Hypothalamus (tissue), 51 donors: ENCODE results near the gene PRPF8.
"Not testable (repeated sequence)": the region's sequence is repeated elsewhere in the genome, so short reads cannot be mapped to it uniquely, and the experiment has no call there.

Source experiments
- DNase-seq, 51 donors: peaks; one replicate each; lab custom pipeline; 2025; lab: John Stamatoyannopoulos, UW

Gene PRPF8

DNA sequence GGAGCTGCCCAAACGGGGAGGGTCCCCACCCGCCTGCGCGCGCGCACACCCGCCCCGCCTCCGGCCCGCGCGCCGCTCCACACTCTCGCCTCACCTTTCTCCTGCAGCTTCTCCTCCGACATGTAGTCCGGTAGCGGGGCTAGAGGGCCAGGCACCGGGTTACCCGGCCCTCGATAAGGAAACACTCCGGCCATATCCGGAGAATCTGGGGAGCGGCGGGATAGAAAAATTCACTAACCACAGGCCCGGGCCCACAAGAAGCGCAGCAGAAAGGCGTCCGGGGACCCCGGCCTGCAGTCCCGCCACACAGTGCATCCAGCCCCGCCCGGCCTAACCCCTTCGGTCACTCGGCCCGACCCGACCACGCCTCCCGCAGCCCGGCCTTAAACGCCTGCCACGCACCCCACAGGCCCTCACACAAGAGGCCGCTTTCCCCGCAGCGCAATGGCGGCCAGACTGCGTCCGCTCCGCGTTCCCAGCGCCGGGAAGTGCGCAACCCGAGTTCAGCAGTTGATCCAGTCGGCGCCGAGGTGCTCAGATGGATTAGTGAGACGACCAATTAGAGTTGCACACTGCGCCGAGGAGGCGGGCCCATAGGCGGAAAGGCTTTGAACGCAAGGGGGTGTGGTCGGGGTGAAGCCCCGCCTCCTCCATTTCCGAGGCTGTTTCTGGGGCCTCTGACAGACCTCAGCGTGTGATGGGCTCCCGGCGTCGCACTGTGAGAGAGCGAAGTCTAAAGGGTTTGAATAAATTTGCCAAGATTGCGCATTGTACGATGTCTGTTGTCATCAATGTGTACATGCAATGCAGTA, at the start of gene PRPF8:
Gene PRPF8, minus strand, starts transcription at position 490 of the 812 bp plus-strand sequence. Its CDS starts 296 bp downstream, at position 194.
- DNase-seq = peak; percentile 49 to 98 (median 94)

DNA sequence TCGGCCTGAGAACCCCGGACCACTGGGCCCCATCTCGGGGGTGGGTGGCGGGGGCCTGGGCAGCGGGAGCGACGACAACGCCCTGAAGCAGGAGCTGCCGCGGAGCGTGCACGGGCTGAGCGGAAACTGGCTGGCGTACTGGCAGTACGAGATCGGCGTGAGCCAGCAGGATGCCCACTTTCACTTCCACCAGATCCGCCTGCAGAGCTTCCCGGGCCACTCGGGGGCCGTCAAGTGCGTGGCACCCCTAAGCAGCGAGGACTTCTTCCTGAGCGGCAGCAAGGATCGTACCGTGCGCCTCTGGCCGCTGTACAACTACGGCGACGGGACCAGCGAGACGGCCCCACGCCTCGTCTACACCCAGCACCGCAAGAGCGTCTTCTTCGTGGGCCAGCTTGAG, 49.1 kb upstream of the PRPF8 start:
- no peak for DNase-seq

DNA sequence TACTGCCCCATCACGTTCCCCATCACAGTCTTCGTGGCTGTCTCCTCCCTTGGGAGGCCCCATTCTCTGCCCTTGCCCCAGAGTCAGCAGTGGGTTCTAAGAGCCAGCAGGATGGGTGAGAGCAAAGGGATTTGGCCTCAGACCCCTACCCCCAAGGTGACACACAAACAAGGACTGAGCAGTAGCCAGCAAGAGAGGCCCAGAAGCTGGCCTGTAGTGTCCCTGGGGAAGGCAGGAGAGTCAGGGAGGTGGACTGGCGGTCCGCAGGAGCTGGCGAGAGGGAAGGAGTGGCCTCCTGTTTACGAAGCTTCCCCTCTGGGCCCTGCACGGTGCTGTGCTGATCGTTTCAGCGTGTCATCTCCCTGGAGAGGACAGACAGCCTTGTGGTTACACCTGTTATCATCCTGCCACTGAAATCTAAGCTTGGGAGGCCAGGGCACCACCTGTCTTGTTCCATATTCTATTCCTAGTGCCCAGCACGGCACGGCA, 48.2 kb upstream of the PRPF8 start:
- DNase-seq = no peak

DNA sequence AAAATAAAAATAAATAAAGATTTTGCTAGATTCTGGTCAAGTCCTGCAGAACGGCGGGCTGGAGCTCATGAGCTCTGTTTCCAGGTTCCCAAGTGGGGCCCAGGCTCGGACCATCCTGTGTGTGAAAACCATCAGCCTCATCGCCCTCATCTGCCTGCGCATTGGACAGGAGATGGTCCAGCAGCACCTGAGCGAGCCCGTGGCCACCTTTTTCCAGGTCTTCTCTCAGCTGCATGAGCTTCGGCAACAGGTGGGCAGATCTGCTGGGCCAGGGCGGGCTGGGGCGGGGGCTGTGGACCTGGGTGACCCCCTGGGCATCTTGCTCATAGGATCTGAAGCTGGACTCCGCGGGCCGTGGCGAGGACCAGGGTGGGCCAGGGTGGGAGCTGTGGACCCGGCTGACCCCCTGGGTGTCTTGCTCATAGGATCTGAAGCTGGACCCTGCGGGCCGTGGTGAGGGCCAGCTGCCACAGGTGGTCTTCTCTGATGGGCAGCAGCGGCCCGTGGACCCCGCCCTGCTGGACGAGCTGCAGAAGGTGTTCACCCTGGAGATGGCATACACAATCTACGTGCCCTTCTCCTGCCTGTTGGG, 47.7 kb upstream of the PRPF8 start:
- DNase-seq = no peak

DNA sequence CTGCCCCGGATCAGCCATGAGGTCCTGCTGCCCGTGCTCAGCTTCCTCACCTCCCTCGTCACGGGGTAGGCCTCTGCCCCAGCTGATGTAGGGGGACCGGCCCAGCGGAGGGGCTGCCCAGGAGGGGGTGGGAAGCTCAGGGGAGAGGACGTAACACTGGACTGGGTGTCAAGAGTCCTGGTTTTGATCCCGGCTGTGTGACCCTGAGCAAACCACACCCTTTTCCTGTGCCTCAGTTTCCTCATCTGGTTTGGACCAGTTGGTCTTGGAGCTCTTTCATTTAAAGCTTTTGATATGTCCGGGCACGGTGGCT, 46.5 kb upstream of the PRPF8 start:
- no peak for DNase-seq

DNA sequence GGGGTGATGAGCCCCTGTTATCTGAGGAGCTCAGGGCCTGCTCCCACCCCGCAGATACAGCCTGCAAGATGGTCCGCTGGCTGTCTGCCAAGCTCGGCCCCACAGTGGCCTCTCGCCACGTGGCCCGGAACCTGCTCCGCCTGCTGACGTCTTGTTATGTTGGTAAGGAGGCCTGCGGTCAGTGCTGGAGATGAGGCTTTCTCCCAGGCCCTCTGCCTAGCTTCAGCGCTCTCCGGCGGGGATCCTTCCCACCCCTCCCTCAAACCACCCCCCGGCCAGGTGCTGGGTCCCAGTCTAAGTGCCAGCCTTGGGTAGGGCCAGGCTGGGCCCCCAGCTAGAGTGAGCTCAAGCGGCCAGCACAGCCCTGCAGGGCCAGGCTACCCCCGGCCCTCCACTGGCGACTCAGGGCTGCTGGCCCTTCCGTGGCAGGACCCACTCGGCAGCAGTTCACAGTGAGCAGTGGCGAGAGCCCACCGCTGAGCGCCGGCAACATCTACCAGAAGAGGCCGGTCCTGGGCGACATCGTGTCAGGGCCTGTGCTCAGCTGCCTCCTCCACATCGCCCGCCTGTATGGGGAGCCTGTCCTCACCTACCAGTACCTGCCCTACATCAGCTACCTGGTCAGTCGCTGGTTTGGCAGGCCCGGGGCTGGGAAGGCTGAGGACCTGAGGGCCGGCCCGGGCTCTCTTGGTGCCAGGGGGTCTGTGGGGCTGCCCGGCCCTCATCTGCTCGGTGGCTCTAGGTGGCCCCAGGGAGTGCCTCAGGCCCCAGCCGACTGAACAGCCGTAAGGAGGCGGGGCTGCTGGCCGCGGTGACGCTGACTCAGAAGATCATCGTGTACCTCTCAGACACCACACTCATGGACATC, 45.9 kb upstream of the PRPF8 start:
- DNase-seq = peak in 22 of 51 donors; percentile 11 to 61 (median 36)

DNA sequence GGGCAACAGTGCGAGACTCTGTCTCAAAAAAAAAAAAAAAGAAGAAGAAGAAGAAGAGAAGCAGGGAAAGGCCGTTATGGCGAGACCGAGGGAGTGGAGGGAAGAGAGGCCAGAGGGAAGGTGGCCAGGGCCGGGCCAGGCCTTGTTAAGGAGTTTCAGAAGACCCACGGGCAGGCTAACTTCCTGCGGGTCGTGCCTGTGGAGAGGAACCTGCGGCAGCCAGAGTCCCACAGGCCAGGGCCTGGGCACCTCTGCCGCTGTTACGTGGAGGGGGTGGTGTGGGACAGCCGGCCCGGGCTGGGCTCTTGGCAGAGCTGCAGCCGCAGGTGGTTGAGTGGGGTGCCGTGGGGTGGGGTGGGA, 45.3 kb upstream of the PRPF8 start:
- no peak for DNase-seq

DNA sequence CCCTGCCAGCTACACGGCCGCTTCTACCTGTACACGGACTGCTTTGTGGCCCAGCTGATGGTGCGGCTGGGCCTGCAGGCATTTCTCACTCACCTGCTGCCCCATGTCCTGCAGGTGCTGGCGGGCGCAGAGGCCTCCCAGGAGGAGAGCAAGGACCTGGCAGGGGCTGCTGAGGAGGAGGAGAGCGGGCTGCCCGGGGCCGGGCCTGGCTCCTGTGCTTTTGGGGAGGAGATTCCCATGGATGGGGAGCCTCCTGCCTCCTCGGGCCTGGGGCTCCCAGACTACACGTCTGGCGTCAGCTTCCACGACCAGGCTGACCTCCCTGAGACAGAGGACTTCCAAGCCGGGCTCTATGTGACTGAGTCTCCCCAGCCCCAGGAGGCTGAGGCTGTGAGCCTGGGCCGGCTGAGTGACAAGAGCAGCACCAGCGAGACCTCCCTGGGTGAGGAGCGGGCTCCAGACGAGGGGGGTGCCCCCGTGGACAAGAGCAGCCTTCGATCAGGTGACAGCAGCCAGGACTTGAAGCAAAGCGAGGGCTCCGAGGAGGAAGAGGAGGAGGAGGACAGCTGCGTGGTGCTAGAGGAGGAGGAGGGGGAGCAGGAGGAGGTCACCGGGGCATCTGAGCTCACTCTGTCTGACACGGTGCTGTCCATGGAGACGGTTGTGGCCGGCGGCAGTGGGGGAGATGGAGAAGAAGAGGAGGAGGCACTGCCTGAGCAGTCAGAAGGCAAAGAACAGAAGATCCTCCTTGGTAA, 43.4 kb upstream of the PRPF8 start:
- DNase-seq = no peak

DNA sequence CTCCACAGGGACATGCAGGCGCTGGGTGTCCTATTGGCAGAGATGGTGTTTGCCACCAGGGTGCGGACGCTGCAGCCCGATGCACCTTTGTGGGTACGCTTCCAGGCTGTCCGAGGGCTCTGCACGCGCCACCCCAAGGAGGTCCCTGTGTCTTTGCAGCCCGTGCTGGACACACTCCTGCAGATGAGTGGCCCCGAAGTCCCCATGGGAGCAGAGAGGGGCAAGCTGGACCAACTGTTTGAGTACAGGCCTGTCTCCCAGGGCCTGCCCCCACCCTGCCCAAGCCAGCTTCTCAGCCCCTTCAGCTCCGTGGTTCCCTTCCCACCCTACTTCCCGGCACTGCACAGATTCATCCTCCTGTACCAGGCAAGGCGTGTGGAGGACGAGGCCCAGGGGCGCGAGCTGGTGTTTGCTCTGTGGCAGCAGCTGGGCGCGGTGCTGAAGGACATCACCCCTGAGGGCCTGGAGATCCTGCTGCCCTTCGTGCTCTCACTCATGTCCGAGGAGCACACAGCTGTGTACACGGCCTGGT, 42.7 kb upstream of the PRPF8 start:
- DNase-seq = no peak

DNA sequence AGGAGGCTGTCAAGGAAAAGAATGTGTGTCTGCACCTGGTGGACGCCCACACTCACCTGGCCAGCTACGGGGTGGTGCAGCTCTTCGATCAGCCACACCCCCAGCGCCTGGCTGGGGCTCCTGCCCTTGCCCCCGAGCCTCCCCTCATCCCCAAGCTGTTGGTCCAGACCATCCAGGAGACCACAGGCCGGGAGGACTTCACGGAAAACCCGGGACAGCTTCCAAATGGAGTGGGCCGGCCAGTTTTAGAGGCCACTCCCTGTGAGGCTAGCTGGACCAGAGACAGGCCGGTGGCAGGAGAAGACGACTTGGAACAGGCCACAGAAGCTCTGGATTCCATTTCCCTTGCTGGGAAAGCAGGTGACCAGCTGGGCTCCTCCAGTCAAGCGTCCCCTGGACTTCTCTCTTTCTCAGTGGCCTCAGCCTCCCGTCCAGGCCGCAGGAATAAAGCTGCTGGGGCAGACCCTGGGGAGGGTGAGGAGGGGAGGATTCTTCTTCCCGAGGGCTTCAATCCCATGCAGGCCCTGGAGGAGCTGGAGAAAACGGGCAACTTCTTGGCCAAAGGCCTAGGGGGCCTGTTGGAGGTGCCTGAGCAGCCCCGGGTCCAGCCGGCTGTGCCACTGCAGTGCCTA, 42.1 kb upstream of the PRPF8 start:
- no peak for DNase-seq

DNA sequence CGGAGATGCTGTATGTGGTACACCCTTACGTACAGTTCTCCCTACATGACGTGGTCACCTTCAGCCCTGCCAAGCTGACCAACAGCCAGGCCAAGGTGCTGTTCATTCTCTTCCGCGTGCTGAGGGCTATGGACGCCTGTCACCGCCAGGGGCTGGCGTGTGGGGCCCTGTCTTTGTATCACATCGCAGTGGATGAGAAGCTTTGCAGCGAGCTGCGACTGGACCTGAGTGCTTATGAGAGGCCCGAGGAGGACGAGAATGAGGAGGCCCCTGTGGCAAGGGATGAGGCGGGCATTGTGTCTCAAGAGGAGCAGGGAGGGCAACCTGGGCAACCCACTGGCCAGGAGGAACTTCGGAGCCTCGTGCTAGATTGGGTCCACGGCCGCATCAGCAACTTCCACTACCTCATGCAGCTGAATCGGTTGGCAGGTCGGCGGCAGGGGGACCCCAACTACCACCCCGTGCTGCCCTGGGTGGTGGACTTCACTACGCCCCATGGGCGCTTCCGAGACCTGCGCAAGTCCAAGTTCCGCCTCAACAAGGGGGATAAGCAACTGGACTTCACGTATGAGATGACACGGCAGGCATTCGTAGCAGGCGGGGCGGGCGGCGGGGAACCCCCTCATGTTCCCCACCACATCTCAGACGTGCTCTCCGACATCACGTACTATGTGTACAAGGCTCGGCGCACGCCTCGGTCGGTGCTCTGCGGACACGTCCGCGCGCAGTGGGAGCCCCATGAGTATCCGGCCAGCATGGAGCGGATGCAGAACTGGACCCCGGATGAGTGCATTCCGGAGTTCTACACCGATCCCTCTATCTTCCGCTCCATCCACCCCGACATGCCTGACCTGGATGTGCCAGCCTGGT, 41.2 kb upstream of the PRPF8 start:
- no peak for DNase-seq

DNA sequence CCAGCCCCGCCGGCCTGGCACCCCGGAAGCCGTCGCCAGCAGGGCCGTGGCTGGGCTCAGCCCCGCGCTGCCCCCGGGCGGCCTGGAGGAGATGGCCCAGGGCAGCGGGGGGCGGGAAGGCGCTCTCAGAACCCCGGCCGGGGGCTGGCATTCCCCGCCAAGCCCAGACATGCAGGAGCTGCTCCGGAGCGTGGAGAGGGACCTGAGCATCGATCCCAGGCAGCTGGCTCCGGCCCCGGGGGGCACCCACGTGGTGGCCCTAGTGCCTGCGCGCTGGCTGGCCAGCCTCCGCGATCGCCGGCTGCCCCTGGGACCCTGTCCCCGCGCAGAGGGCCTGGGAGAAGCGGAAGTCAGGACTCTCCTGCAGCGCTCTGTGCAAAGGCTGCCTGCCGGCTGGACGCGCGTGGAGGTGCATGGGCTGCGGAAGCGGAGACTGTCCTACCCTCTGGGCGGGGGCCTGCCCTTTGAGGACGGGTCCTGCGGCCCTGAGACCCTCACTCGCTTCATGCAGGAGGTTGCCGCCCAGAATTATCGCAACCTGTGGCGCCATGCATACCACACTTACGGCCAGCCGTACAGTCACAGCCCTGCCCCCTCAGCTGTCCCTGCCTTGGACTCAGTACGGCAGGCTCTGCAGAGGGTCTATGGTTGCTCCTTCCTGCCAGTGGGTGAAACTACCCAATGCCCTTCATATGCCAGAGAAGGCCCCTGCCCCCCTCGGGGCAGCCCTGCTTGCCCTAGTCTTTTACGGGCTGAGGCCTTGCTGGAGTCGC, 40.4 kb upstream of the PRPF8 start:
- DNase-seq = peak in 7 of 51 donors; percentile 21 to 66 (median 59)

DNA sequence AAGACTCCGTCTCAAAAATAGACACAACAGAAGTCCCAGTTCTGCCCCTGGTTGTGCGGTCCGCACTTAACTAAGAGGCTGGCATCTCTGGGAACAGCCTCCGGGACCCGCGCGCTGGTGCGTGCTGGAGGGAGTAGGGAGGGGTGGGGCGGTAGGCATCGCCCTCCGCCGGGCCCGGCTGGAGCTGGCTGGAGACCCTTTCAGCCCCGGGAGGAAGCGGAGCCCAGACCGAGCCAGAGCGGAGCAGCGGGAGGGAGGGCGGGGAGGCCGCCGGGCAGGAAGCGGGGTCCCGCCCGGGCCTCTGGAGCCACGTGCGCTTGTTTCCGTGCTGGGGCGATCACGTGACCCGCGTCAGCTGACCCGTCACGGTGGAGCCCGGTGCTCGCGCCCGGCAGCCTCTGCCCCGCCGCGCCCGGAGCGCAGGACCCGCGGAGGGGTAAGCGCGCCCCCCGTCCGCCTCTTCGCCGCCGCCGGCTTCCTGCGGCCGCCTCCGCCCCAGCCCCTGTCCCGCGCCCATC, 39.7 kb upstream of the PRPF8 start, which contains the start of gene WDR81:
Gene WDR81, plus strand, starts transcription at position 354 of the 518 bp plus-strand sequence. CDS start 256 bp downstream, outside the sequence.
- peak; percentile 52 to 95 (median 83) for DNase-seq

DNA sequence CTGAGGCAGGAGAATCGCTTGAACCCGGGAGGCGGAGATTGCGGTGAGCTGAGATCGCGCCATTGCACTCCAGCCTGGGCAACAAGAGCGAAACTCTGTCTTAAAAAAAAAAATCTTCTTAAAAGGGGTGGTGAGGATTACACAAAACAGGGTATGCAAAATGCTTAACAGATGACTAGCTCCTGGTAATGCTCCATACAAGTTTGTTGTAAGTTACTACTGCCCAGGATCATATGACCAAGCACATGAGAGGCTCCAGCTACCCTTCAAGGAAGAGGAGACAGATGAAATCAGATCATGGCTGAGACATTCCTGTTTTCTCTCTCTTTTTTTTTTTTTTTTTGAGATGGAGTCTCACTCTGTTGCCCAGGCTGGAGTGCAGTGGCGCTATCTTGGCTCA, 37.4 kb upstream of the PRPF8 start:
- not testable (repeated sequence) for DNase-seq

DNA sequence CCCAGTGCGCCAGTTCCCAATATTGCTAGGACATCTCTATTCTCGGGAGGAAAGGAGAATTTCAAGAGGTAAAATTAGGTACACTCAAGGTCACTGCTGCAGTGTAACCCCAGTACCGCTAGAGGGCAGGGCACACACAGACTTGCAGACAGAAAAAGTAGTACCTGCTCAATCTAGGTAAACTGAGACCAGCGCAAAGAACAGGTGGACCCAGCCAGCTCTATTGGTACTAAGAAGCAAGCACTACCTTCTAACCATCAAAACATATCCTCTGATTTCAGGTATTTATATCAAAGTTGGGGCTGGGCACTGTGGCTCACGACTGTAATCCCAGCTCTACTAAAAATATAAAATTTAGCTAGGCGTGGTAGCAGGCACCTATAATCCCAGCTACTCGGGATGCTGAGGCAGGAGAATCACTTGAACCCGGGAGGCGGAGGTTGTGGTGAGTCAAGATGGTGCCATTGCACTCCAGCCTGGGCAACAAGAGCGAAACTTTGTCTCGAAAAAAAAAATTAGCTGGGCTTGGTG, 36.3 kb upstream of the PRPF8 start:
- DNase-seq = peak in 29 of 51 donors; percentile 5 to 69 (median 36)

DNA sequence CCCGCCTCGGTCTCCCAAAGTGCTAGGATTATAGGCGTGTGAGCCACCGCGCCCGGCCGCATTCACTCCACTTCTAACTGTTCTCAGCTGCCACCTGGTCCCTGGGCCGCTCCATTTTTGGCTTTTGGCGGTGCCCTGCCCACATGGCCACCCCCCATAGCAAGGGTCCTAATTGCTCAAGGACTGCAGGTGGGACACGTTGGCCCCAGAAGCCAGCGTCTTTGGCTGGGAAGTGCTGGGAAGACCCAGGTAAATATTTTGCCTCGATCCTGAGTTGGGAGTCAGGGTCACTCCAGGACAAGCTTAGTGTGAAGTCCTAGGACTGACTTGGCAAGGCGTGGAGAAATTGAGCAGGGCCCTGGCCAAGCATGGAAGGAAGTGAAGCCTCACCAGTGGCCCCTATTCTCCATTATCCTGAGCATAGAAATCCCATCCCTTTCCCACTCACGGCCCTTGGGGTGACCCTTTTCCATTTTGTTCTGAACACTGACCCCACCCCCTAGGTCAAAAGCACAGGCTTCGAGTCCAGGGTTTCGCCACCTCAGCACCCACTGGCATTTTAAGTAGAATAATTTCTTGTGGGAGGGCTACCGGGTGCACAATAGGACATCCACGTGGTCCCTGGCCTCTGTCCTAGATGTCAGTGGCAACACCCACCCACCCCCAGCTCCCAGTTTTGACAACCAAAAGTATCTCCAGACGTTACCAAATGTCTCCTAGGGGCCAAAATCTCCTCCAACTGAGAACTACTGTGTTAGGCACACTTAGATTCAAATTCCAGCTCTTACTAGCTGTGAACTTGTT, 33.9 kb upstream of the PRPF8 start:
- no peak for DNase-seq
